PFSK-1 (cell line): ENCODE results near the gene PCSK2.

ENCODE experiments used
- FOXP2 ChIP-seq: optimal IDR thresholded peaks from 2 replicates; pipeline ENCODE3; 2011; ENCODE audit warnings: borderline replicate concordance, control low read depth, inconsistent platforms; ENCODE audit not compliant: insufficient read depth; ENCODE audit errors: extremely low read length, extremely low read depth
- POLR2AphosphoS5 ChIP-seq: IDR thresholded peaks from 2 replicates; pipeline ENCODE4 v1.6.1; 2012; ENCODE audit warnings: low read depth, mild to moderate bottlenecking, control low read depth, low read length, moderate library complexity
- SIN3A ChIP-seq: IDR thresholded peaks from 2 replicates; pipeline ENCODE4 v1.6.1; 2012; ENCODE audit warnings: mild to moderate bottlenecking, low read length, moderate library complexity, borderline replicate concordance; ENCODE audit not compliant: insufficient read depth
- TAF1 ChIP-seq: IDR thresholded peaks from 2 replicates; pipeline ENCODE4 v1.6.1; 2012; ENCODE audit warnings: low read length, control low read depth, borderline replicate concordance; ENCODE audit not compliant: insufficient read depth
- TF ChIP-seq, protein P1 (sequence below), 2 experiments: IDR thresholded peaks; 2 replicates each; pipeline versions ENCODE4 v1.6.1 to v1.8.0; 2011 to 2012; ENCODE audit warnings: low read depth in 2 of 2, low read length in 2 of 2, control low read depth in 1 of 2, inconsistent platforms in 1 of 2, mild to moderate bottlenecking in 1 of 2, moderate library complexity in 1 of 2; ENCODE audit not compliant: insufficient read depth in 1 of 2

The PCSK2 gene

DNA sequence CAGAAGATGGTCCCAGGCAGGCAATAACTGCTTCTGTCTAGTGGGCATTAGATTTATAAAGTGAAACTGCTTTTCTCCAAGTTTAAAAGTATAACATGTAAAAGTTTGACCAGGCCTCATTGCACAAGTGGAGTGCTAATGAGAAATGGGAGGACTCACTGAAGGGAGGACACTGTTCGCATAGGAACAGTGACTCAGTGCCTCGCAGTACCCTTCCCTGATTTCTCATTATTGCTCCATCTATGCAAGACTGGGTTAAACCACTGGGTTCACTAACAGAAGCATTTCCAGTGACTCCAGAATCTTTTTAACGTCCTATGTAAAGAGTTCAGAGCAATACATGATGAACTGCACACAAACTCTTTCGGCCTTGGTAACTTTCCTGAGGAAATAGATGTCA, 79.6 kb downstream of the PCSK2 start:
- TF ChIP-seq, protein P1, sequence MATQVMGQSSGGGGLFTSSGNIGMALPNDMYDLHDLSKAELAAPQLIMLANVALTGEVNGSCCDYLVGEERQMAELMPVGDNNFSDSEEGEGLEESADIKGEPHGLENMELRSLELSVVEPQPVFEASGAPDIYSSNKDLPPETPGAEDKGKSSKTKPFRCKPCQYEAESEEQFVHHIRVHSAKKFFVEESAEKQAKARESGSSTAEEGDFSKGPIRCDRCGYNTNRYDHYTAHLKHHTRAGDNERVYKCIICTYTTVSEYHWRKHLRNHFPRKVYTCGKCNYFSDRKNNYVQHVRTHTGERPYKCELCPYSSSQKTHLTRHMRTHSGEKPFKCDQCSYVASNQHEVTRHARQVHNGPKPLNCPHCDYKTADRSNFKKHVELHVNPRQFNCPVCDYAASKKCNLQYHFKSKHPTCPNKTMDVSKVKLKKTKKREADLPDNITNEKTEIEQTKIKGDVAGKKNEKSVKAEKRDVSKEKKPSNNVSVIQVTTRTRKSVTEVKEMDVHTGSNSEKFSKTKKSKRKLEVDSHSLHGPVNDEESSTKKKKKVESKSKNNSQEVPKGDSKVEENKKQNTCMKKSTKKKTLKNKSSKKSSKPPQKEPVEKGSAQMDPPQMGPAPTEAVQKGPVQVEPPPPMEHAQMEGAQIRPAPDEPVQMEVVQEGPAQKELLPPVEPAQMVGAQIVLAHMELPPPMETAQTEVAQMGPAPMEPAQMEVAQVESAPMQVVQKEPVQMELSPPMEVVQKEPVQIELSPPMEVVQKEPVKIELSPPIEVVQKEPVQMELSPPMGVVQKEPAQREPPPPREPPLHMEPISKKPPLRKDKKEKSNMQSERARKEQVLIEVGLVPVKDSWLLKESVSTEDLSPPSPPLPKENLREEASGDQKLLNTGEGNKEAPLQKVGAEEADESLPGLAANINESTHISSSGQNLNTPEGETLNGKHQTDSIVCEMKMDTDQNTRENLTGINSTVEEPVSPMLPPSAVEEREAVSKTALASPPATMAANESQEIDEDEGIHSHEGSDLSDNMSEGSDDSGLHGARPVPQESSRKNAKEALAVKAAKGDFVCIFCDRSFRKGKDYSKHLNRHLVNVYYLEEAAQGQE (IDR thresholded peaks at IDR 0.05; ENCODE audit: insufficient read depth in 1 of 2, low read depth in 2 of 2, low read length in 2 of 2) = no peak
- TF ChIP-seq SIN3A = no peak
- TF ChIP-seq POLR2AphosphoS5 = no peak
- TF ChIP-seq TAF1 = no peak
- TF ChIP-seq FOXP2 = no peak

- TF ChIP-seq TAF1 = no peak
- TF ChIP-seq SIN3A = no peak
- no peak for TF ChIP-seq FOXP2
- TF ChIP-seq, protein P1 (IDR thresholded peaks at IDR 0.05; ENCODE audit: insufficient read depth in 1 of 2, low read depth in 2 of 2, low read length in 2 of 2) = no peak
- TF ChIP-seq POLR2AphosphoS5 = no peak
Measured at GRCh38 chr20:17314264-17314663, 87.4 kb downstream of the PCSK2 start.

GRCh38 chr20:17315407-17316231, 88.8 kb downstream of the PCSK2 start:
- no peak for TF ChIP-seq FOXP2
- TF ChIP-seq, protein P1 (IDR thresholded peaks at IDR 0.05; ENCODE audit: insufficient read depth in 1 of 2, low read depth in 2 of 2, low read length in 2 of 2) = no peak
- no peak for TF ChIP-seq SIN3A
- no peak for TF ChIP-seq POLR2AphosphoS5
- TF ChIP-seq TAF1 = no peak

- TF ChIP-seq SIN3A = no peak
- no peak for TF ChIP-seq POLR2AphosphoS5
- no peak for TF ChIP-seq TAF1
- TF ChIP-seq, protein P1 (IDR thresholded peaks at IDR 0.05; ENCODE audit: insufficient read depth in 1 of 2, low read depth in 2 of 2, low read length in 2 of 2) = no peak
- no peak for TF ChIP-seq FOXP2
Measured at GRCh38 chr20:17316316-17317038, 89.6 kb downstream of the PCSK2 start.
